Fibroblast of lung (primary cell): ENCODE measurements around the gene MEGF8. TPM values are rescaled to one million over a fixed set of nuclear protein-coding genes. Genes with fewer than 3 reads are reported as not detected.

Experiments used
- DNase-seq, 2 donors: peaks; one replicate each; pipeline versions ENCODE4 v3.0.0 to v3.0.0-alpha.2; 2010; ENCODE audit warnings: low read depth in 2 of 2
- H2AFZ ChIP-seq: 2 replicates; pipeline ENCODE4 v1.5.1; 2012; ENCODE audit warnings: low read length, control low read depth, inconsistent platforms
- H3K27ac ChIP-seq: 2 replicates; pipeline ENCODE4 v1.5.1; 2011; ENCODE audit warnings: low read length, control low read depth; ENCODE audit not compliant: insufficient read depth
- H3K27me3 ChIP-seq: 2 replicates; pipeline ENCODE4 v1.5.1; 2011; ENCODE audit warnings: mild to moderate bottlenecking, low read length; ENCODE audit not compliant: control insufficient read depth, insufficient read depth
- H3K36me3 ChIP-seq: 2 replicates; pipeline ENCODE4 v1.5.1; 2011; ENCODE audit warnings: low read length; ENCODE audit not compliant: control insufficient read depth, insufficient read depth
- H3K4me1 ChIP-seq: 2 replicates; pipeline ENCODE4 v1.5.1; 2011; ENCODE audit warnings: low read length; ENCODE audit not compliant: control insufficient read depth, insufficient read depth; ENCODE audit errors: extremely low read depth
- H3K4me2 ChIP-seq: 2 replicates; pipeline ENCODE4 v1.5.1; 2011; ENCODE audit warnings: low read length, control low read depth; ENCODE audit not compliant: insufficient read depth; ENCODE audit errors: extremely low read depth
- H3K4me3 ChIP-seq, 4 experiments: fragments of 200-600 bp in 1 of 4; sonication (generic) in 1 of 4; replicated peaks in 1 of 4; 2 replicates each; pipeline ENCODE4 v1.5.1; 2011 to 2016; ENCODE audit warnings: low read length in 4 of 4, low read depth in 3 of 4, mild to moderate bottlenecking in 3 of 4, control low read depth in 2 of 4, inconsistent platforms in 1 of 4, mixed read lengths in 1 of 4; ENCODE audit not compliant: insufficient read depth in 1 of 4; ENCODE audit errors: control extremely low read depth in 1 of 4
- H3K79me2 ChIP-seq: 2 replicates; pipeline ENCODE4 v1.5.1; 2012; ENCODE audit warnings: mild to moderate bottlenecking, low read length, inconsistent platforms; ENCODE audit not compliant: control insufficient read depth, insufficient read depth
- H3K9ac ChIP-seq: 2 replicates; pipeline ENCODE4 v1.5.1; 2011; ENCODE audit warnings: mild to moderate bottlenecking, low read length, control low read depth; ENCODE audit not compliant: insufficient read depth
- H3K9me3 ChIP-seq: 2 replicates; pipeline ENCODE4 v1.5.1; 2012; ENCODE audit warnings: low read depth, low read length; ENCODE audit not compliant: control insufficient read depth, insufficient read depth
- H4K20me1 ChIP-seq: 2 replicates; pipeline ENCODE4 v1.5.1; 2011; ENCODE audit warnings: low read length; ENCODE audit not compliant: control insufficient read depth, insufficient read depth; ENCODE audit errors: extremely low read depth
- CTCF ChIP-seq, 2 donors: IDR thresholded peaks in 1 of 2; conservative IDR thresholded peaks in 1 of 2; 1 replicate in 1 of 2; 2 replicates in 1 of 2; pipeline ENCODE4 v1.5.1; 2011 to 2012; ENCODE audit warnings: low read length in 2 of 2, control low read depth in 1 of 2, inconsistent platforms in 1 of 2, low read depth in 1 of 2, mild to moderate bottlenecking in 1 of 2
- EZH2 ChIP-seq: IDR thresholded peaks from 2 replicates; pipeline ENCODE4 v1.5.1; 2012; ENCODE audit warnings: low read length, control low read depth, mild to moderate bottlenecking; ENCODE audit errors: missing control alignments
- polyA plus RNA-seq, 2 donors: library from polyadenylated mRNA; depleted of rRNA in 1 of 2; stranded (reverse) in 1 of 2; unstranded in 1 of 2; fragments of >200 nt; gene quantifications; 2 replicates each; pipeline ENCODE4 v1.2.1, GENCODE V29; 2011 to 2012; ENCODE audit warnings: missing spikeins in 1 of 2
- total RNA-seq: library from RNA; depleted of rRNA; stranded (reverse); fragments of >200 nt; gene quantifications from 2 replicates; pipeline ENCODE4 v1.2.1, GENCODE V29; 2014

MEGF8 gene
- total and polyA plus RNA-seq, 2 donors (not counting 1 experiment from before 2014, with no cell fraction given): 9.3 to 27.6 TPM

- Histone ChIP-seq H3K9ac (no peak overlapping the region), H3K27me3 (no peaks in the 10 kb centered on the region), H3K4me3 (no peak overlapping the region), H3K36me3 (peaks cover 2% of the 10 kb centered on the region), H3K4me1 (no peaks in the 10 kb centered on the region), H2AFZ (no peak overlapping the region), H4K20me1 (no peaks in the 10 kb centered on the region), H3K9me3 (no peaks in the 10 kb centered on the region), H3K79me2 (no peaks in the 10 kb centered on the region), H3K4me2 (no peak overlapping the region), H3K27ac (no peak overlapping the region)
- no peak for TF ChIP-seq EZH2
- TF ChIP-seq CTCF (conservative IDR thresholded peaks at IDR 0.05 in 1 of 2, IDR thresholded peaks at IDR 0.05 in 1 of 2; ENCODE audit: low read depth in 1 of 2, low read length in 2 of 2): no peak
- DNase-seq: no peak
Observed at GRCh38 chr19:42355896-42356295, 30.5 kb downstream of the MEGF8 start.

- Histone ChIP-seq H3K27ac (no peak overlapping the region), H3K79me2 (no peaks in the 10 kb centered on the region), H3K36me3 (peaks cover 2% of the 10 kb centered on the region), H3K9ac (no peak overlapping the region), H3K4me2 (no peak overlapping the region), H3K4me1 (no peaks in the 10 kb centered on the region), H2AFZ (no peak overlapping the region), H3K4me3 (no peak overlapping the region), H3K9me3 (no peaks in the 10 kb centered on the region), H4K20me1 (no peaks in the 10 kb centered on the region), H3K27me3 (no peaks in the 10 kb centered on the region)
- DNase-seq: no peak
- no peak for TF ChIP-seq EZH2
- TF ChIP-seq CTCF (conservative IDR thresholded peaks at IDR 0.05 in 1 of 2, IDR thresholded peaks at IDR 0.05 in 1 of 2; ENCODE audit: low read depth in 1 of 2, low read length in 2 of 2): no peak
Observed at GRCh38 chr19:42356686-42357085, 31.3 kb downstream of the MEGF8 start.

- Histone ChIP-seq H3K27me3 (no peaks in the 10 kb centered on the region), H3K9ac (no peak overlapping the region), H3K4me3 (no peak overlapping the region), H3K27ac (no peak overlapping the region), H3K79me2 (no peaks in the 10 kb centered on the region), H3K9me3 (no peaks in the 10 kb centered on the region), H3K36me3 (peaks cover 2% of the 10 kb centered on the region), H3K4me2 (no peak overlapping the region), H2AFZ (no peak overlapping the region), H3K4me1 (no peaks in the 10 kb centered on the region), H4K20me1 (no peaks in the 10 kb centered on the region)
- TF ChIP-seq EZH2 (no peak), CTCF (conservative IDR thresholded peaks at IDR 0.05 in 1 of 2, IDR thresholded peaks at IDR 0.05 in 1 of 2; ENCODE audit: low read depth in 1 of 2, low read length in 2 of 2) (no peak)
- no peak for DNase-seq
Observed at GRCh38 chr19:42357290-42357689, 31.9 kb downstream of the MEGF8 start.
